Activated CD8-positive, alpha-beta memory T cell treated with anti-CD3 and anti-CD28 coated beads for 36 hours (primary cell): Measurements from ENCODE around the gene NEDD8. TPM values are rescaled to one million over a fixed set of nuclear protein-coding genes. Genes with fewer than 3 reads are reported as not detected.

Experiments
- CTCF ChIA-PET: fragments of 350-600 bp; sonication (Branson Sonifier 250); formaldehyde crosslinking; loops from one replicate; lab custom pipeline; 2021; ENCODE audit warnings: antibody characterized with exemption; lab: Charles Lee
- POLR2A ChIA-PET: fragments of 350-600 bp; sonication (Branson Sonifier 250); formaldehyde crosslinking; loops from one replicate; lab custom pipeline; 2021; ENCODE audit warnings: antibody characterized with exemption; lab: Charles Lee
- total RNA-seq, 2 experiments: library from RNA; stranded (reverse); gene quantifications; one replicate each; pipeline ENCODE4 v1.2.3, GENCODE V29; 2021

Gene NEDD8
- total RNA-seq, 2 experiments from 2014 or later, result 220 to 231 TPM

DNA sequence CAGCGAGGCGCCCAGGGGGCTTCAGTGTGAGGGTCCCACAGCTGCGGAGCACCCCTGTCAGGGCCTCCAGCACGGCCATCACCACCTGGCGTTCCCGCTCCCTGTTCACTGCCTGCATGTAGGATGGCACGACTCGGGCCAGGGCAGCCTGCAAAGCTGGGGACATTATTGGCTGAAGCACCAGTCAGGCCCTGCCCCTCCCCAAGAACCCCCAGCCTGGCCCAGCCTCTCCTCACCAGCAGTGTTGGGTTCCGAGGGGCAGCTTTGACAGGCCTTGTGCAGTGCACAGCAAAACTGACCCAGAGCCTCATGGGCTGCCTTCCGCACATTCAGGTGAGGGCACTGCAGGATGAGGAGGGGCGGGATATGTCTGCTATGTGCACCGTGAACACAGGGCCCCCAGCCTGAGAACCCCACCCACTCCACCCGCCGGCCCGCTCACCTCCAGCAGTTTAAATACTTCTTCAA, 49.1 kb downstream of the NEDD8 start:
- ChIA-PET CTCF (interaction anchor here (1.3 to 1.5 kb wide), 2 partner anchors 21 to 125 kb away, joined by 4 read pairs; partner anchors contain the start of genes CIDEB and IRF9), POLR2A (no interaction called here)

DNA sequence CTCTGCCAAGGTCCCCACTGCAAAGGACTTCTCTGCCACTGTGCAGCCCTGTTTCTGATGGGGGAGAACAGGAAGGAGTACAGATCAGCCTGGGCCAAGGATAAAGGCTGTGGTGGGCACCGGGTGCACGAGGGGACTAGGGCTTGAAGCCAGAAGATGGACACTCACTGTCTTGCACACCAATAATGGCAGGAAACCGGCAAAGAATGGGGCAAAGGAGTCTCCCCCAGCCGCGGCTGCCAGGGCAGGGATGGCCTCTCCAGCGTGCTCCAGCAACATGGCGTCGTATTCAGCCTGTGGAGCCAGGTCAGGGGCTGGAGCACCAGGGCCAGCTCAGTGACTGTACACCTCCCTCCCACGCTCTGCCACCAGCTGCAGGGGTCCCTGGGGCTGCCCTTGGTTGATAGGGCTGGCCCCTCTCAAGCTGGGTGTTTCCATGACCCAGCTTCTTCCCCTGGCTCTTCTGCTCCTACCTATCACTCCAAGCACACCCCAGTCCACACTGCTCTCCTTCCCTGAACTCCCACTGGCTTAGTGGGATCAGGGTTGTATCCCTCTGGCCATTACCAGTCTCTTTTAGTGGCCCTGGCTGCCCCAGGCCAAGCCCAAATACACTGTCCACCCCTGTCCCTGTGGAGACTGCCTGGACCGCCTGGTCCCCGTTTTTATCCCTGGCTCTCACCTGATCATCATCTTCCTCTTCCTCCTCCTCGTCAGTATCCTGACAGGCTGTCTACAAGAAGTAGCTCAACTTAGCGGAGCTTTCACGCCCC, 49.9 kb downstream of the NEDD8 start:
- ChIA-PET POLR2A (interaction anchor here (0.9 kb wide), 1 partner anchor 25 kb away, joined by 3 read pairs; no protein-coding TSS in a partner anchor), CTCF (interaction anchor here (1.3 kb wide), 1 partner anchor 20 kb away, joined by 4 read pairs; the partner anchor contains the start of gene IRF9)

DNA sequence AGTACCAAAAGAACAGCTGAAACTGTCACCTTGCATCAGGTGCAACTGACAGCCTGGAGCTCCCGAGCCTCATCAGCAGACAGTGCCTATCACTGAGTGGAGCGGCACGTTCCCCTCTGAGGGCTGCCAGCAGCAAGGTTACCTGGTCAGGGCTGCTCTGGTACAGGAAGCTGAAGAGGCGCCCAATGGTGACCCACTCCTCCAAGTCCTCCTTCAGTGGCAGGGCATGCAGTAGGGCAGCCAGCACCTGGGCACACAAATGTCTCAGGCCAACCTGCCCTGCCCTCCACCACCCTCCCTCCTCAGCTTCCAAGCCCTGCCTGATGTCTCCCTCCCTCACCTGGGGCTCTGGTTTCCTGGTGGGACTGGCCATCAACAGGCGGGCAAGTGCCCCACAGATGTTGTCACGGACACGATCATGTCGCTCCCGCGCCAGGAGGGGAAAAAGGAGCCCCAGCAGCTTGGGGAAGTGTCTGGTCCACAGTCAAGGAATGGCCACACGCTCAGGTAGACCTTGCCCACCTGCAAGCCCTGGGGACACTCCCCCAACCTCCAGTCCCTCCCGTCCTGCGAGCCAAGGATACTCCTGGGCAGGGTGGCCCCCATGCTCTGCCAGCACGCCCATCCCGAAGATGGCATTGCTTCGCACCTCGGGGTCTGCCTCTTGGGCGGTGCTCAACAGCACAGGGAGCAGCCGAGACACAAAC, 50.6 kb downstream of the NEDD8 start:
- ChIA-PET POLR2A (interaction anchor here (0.9 to 1.7 kb wide), 2 partner anchors 17 to 26 kb away, joined by 3 to 5 read pairs; no protein-coding TSS in a partner anchor), CTCF (interaction anchor here (1.2 kb wide), 1 partner anchor 21 kb away, joined by 5 read pairs; the partner anchor contains the start of gene IRF9)

DNA sequence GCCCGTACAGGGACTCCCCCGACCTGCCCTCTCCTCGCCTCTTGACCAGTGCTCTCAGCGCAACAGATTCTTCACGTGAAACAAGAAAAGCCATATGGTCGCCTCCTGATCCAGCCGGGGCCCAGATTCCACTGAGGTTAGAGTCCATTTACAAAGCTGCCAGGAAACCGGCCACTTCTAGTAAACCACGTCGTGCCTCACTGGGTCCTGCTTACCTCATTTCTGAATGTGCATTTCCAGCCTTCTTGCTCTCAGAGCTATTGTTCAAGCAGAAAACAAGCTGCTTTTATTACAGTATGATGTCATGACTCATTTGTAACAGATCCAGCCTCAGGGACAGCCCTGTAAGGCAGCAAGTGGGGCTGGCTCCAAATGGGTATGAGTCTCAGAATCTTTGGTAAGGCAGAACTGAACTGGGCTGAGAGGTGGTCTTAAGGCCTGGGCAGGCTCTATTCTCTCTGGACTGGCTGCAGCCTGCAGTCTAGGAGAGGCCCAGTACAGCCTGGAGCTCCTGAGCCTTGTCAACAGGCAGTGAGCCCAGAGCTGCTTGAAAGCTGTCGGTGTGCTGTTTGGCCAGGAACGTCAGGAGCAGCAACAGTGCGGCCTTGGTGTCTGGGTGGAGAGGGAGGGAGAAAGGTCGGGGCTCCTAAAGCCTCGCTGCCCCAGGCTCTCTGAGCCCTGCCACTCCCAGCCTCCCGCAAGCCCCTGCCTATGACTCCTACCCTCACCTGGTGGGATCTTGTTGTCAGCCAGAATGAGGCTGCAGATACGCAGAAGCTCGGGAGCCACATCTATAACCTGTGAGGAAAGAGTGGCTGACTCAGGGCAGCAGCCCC, 52.0 kb downstream of the NEDD8 start:
- ChIA-PET POLR2A (interaction anchor here (0.5 to 1.7 kb wide), 5 partner anchors 8 to 45 kb away, joined by 3 to 5 read pairs (median 4); partner anchors contain the start of genes IPO4 and IRF9), CTCF (interaction anchor here (1.2 to 1.6 kb wide), 3 partner anchors 15 to 20 kb away, joined by 3 to 5 read pairs (median 5); partner anchors contain the start of gene IRF9)

DNA sequence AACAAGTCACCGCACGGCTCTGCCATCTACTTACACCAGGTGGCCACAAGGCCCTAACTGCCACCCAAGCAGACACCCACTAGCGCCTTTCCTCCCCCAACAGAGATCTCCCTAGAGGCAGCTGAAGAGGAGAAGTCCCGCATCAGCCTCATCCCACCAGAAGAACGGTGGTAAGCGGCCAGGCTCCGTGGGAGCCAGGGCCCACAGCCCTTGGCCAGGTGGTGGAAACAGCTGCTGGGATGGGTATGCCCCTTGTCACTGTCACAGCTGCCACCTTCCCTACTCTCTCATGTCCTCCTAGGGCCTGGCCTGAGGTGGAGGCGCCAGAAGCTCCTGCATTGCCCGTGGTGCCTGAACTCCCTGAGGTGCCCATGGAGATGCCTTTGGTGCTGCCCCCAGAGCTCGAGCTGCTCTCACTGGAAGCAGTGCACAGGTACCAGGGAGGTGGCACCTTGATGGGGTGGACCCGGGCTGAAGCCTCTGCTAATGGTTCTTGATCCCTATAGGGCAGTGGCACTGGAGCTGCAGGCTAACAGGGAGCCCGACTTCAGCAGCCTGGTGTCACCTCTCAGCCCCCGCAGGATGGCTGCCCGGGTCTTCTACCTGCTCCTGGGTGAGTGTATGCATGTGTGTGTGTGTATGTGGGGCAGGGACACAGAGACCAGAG, 52.7 kb downstream of the NEDD8 start:
- ChIA-PET POLR2A (interaction anchor here (0.7 to 1.7 kb wide), 4 partner anchors 9 to 19 kb away, joined by 3 to 5 read pairs (median 4); partner anchors contain the start of genes IPO4 and IRF9), CTCF (interaction anchor here (1.2 to 1.6 kb wide), 2 partner anchors 14 to 18 kb away, joined by 3 to 5 read pairs; partner anchors contain the start of gene IRF9)

DNA sequence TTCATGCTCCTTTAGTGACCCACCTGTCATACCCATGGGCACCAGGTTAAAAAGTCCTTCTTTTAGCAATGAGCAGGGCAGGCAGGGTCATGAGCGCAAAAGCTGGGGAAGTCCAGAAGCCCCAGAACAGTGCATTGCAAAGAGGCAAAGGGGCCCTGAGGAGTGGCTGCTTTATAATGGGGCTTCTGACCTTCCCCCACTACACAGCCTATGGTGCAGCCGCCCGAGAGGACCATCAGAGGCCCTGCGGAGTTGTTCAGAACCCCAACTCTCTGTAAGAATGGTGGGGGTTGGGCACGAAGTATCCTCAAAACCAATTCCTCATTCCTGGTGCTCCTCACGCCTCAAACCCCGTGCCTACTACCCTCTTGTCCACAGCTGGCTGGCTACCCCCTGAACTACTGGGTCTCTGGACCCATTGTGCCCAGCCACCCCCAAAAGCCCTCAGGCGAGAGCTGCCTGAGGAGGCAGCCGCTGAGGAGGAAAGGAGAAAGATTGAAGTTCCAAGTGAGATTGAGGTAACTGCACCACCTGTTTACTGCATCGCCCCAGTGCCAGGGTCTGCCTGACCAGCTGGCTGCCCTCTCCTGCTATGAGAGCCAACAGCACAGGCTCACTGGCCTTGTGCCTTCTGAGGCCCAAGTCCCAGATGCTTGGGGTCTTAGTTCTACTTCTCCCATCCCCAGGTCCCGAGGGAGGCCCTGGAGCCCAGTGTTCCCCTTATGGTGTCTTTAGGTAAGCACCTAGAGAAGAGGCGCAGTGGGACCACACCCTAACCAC, 53.6 kb downstream of the NEDD8 start:
- ChIA-PET POLR2A (no interaction called here), CTCF (interaction anchor here (1.6 kb wide), 1 partner anchor 17 kb away, joined by 5 read pairs; the partner anchor contains the start of gene IRF9)

DNA sequence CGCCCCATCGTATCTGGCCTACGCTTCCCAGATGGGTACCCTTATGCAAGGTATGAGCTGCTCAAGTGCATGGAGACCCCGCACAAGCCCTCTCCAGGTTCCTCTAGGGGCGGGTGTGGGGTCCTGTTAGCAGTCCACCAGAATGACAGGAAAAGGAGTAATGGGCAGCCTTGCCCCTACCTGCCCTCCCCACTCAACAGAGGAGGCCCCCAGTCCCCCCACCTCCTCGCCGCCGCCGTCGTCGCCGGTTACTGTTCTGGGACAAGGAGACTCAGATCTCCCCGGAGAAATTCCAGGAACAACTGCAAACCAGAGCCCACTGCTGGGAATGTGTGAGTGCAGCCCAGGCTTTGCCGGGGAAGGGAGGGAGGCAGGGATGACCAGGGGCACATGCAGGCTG, 54.3 kb downstream of the NEDD8 start:
- CTCF ChIA-PET, result no interaction called here

DNA sequence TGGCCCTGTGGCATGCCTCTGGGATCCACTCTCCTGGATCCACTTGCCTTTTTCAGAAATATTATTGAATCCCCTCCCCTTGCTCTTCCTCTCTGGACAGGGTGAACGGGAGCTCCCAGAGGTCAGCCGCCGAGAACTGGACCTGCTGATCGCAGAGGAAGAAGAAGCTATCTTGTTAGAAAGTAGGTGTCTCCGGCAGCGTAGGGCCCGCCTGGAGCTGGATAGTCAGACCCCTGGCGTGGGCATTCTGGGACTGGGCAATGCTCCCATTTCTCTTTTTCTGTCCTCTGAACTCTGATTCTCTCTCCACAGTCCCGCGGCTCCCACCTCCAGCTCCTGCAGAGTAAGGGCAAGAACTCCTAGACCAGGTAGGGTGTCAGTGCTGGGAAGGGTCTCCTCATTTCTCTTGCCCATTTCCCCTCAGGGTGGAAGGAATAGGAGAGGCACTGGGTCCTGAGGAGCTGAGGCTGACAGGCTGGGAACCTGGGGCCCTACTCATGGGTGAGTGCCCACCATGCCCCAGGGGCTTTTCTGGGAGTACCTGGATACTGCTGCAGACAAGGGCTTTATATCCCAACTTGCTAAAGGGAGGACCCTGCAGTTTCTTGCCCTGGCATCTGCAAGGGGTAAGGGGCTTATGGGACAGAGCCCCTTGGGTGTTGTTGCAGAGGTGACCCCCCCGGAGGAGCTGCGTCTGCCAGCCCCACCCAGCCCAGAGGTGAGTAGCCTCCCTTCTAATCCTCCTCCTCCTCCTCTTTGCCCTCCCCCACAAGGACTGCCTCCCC, 54.9 kb downstream of the NEDD8 start:
- ChIA-PET POLR2A (no interaction called here), CTCF (interaction anchor here (1.2 kb wide), 1 partner anchor 16 kb away, joined by 3 read pairs; the partner anchor contains the start of gene IRF9)

More for the DNA sequence above, 54.3 kb downstream of the NEDD8 start:
- POLR2A ChIA-PET, result no interaction called here

DNA sequence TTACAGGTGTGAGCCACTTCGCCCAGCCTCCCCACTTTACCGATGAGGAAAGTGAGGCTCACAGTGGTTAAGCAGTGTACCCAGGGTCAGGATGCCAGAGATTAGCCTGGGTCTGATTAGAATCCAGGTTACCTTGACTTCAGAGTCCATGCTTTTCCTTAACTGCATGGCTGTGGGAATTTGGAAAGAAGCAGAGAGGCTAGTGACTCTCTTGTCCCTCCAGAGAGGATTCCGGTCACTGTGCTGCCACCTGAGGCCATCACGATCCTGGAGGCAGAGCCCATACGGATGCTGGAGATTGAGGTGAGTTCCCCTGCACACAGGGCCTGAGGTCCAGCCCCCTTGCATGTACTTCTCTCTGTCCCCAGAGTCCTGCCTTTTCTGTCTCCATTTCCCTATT, 55.6 kb downstream of the NEDD8 start:
- ChIA-PET CTCF (interaction anchor here (0.7 to 1.2 kb wide), 2 partner anchors 15 to 20 kb away, joined by 3 read pairs; partner anchors contain the start of gene IRF9), POLR2A (interaction anchor here (0.7 kb wide), 1 partner anchor 1145 kb away, joined by 4 read pairs; no protein-coding TSS in a partner anchor)

DNA sequence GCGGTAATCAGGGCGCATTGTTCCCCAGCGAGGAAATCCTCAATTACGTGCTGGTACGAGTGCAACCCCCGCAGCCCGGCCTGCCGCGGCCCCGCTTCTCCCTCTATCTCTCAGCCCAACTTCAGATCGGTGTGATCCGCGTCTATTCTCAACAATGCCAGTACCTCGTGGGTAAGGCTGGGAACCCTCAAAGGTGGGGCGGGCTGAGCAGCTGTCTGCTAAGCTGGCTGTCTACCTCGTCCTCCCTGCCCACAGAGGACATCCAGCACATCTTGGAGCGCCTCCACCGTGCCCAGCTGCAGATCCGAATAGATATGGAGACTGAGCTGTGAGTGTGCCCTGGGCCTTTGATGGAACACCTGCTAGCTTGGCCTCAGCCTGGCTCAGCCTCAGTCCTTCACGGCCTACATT, 59.3 kb downstream of the NEDD8 start:
- ChIA-PET CTCF (interaction anchor here (0.8 to 1.6 kb wide), 4 partner anchors 12 to 219 kb away, joined by 3 to 7 read pairs (median 3); partner anchors contain the start of genes DHRS4, IRF9 and MDP1), POLR2A (interaction anchor here (0.5 to 2.4 kb wide), 3 partner anchors 12 to 40 kb away, joined by 4 to 9 read pairs (median 5); partner anchors contain the start of genes CHMP4A and IRF9)

DNA sequence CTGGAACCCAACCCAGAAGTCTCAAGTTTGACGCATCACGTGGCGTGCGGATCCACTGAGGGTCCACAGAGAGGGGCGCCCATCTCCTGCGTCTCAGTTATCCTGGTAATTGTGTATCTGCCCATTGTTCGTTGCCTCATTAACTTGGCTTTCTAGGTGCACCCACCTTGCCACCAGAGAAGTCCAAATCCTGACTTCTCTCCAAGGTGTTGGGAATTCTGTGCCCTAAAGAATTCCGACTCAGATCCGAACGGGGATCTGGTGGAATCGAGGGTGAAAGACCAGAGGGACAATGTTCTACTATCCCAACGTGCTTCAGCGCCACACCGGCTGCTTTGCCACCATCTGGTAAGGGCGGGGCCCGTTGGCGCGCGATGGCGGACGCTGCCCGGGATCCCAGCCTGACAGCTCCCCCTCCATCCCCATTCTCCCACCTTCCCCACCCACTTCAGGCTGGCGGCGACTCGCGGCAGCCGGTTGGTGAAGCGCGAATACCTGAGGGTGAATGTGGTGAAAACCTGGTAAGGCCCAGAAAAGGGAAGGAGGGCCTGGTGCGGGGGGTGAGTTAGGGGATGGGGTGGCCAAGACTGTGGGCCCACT, 59.8 kb downstream of the NEDD8 start:
- ChIA-PET POLR2A (interaction anchor here (1.3 to 2.4 kb wide), 2 partner anchors 11 to 41 kb away, joined by 5 to 9 read pairs; partner anchors contain the start of genes CHMP4A and IRF9), CTCF (interaction anchor here (1.3 to 1.9 kb wide), 4 partner anchors 11 to 63 kb away, joined by 3 to 9 read pairs (median 6); partner anchors contain the start of genes IRF9 and MDP1)

DNA sequence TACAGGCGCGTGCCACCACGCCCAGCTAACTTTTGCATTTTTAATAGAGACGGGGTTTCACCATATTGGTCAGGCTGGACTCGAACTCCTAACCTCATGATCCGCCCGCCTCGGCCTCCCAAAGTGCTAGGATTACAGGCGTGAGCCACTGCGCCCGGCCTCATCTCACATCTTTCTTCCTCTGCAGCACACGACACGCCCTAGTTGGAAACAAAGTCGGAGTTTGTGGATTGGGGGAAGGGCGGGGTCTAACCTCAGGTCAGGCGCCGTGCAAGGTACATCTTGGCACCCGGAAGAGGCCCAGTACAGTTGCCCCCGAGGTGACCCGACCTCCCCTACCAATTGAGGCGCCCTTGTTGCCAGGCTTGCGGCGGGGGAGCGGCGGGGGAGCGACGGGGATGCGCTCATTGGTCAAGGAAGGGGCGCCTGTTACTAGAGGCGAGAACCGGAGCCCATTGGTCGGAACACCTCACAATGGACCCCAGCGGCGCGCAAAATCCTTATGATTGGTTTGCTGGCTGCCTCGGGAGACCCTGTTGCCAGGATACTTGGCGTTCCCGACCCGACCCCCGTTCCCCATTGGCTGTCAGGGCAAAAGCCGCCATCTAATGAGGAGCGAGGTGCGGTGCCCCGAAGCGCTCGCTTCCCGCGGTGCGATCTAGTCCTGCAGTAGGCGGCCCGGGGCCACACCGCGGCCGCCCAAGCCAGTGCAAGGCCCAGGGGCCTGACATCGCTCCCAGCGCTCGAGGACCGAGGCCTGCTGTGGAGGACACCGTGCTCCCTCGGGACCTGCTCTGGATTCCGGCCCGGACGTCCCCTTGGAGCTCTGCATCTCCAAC, 60.5 kb downstream of the NEDD8 start, which contains the start of gene REC8:
Gene REC8 (plus strand): TSS at position 659 of the 839 bp plus-strand sequence. CDS start 473 bp downstream, outside the sequence.
- ChIA-PET POLR2A (interaction anchor here (1.6 to 2.4 kb wide), 2 partner anchors 10 to 11 kb away, joined by 7 to 9 read pairs; partner anchors contain the start of gene IRF9), CTCF (interaction anchor here (1.9 kb wide), 2 partner anchors 11 to 63 kb away, joined by 4 to 9 read pairs; partner anchors contain the start of gene IRF9)

DNA sequence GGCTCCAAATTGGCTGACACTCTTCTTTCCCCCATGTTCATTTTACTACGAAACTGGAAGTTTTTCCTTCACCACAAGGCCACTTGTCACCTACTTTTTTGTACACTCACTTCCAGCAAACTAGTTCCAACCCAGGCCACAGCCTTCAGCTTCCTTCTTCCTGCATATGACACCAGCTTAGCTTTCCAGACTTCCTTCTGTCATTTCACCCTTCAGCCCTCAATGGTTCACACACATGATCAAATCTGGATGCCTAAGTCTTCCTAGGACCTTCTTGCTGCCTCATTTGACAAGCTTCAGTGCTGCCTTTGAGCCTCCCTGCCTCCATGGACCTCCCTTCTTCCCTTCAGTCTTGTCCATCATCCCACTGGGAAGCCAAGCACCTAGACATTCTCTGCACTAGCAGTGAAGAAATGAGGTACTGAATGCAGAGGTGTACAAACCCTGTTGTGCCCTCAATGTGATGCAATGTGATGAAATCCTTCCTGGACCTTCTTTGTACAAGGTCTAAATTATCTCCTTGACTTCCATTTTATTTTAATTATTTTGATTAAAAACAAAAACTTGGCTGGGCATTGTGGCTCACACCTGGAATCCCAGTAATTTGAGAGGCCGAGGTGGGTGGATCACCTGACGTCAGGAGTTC, 64.6 kb downstream of the NEDD8 start:
- POLR2A ChIA-PET, result no interaction called here

More for the DNA sequence above, 64.6 kb downstream of the NEDD8 start:
- CTCF ChIA-PET, result no interaction called here
